Panc1 (cell line): Measurements from ENCODE around the gene HELZ2.

Experiments
- POLR2AphosphoS5 ChIP-seq: IDR thresholded peaks from 2 replicates; pipeline ENCODE4 v1.6.1; 2012; ENCODE audit warnings: mild to moderate bottlenecking, low read depth, low read length, moderate library complexity
- TCF7L2 ChIP-seq: IDR thresholded peaks from 2 replicates; pipeline ENCODE4 v1.6.1; 2011; ENCODE audit warnings: mild to moderate bottlenecking, low read depth, low read length, inconsistent platforms
- TF ChIP-seq, protein P1 (sequence below): fragments of 450-650 bp; IDR thresholded peaks from 2 replicates; pipeline ENCODE4 v1.5.1; 2017; ENCODE audit warnings: mild to moderate bottlenecking
- TF ChIP-seq, protein P2 (sequence below), 2 experiments: IDR thresholded peaks; 2 replicates each; pipeline ENCODE4 v1.6.1; 2011 to 2012; ENCODE audit warnings: low read depth in 2 of 2, control low read depth in 1 of 2, low read length in 1 of 2, mild to moderate bottlenecking in 1 of 2, moderate library complexity in 1 of 2; ENCODE audit not compliant: insufficient read depth in 1 of 2

DNA sequence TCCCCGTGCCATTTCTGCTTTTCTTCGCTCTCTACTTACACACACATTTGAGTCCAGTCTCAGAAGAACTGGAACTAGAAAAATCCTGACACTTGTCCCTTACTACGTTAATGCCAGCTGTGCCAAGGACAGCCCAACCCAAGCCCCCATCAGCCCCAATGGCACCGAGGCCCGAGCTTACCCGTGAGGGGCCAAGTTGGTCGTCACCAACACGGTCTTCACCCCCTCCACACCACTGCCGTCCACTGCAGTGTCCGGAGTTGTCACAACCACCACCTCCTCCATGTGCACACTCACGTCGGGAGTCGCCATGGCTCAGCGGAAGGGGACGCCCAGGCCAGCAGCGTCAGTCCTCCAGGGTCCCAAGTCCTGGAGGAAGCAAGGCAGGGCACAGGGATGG, 45.0 kb upstream of the HELZ2 start:
- TF ChIP-seq, protein P1, sequence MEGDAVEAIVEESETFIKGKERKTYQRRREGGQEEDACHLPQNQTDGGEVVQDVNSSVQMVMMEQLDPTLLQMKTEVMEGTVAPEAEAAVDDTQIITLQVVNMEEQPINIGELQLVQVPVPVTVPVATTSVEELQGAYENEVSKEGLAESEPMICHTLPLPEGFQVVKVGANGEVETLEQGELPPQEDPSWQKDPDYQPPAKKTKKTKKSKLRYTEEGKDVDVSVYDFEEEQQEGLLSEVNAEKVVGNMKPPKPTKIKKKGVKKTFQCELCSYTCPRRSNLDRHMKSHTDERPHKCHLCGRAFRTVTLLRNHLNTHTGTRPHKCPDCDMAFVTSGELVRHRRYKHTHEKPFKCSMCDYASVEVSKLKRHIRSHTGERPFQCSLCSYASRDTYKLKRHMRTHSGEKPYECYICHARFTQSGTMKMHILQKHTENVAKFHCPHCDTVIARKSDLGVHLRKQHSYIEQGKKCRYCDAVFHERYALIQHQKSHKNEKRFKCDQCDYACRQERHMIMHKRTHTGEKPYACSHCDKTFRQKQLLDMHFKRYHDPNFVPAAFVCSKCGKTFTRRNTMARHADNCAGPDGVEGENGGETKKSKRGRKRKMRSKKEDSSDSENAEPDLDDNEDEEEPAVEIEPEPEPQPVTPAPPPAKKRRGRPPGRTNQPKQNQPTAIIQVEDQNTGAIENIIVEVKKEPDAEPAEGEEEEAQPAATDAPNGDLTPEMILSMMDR, result no peak
- TF ChIP-seq POLR2AphosphoS5 (no peak), TCF7L2 (no peak)
- TF ChIP-seq, protein P2, sequence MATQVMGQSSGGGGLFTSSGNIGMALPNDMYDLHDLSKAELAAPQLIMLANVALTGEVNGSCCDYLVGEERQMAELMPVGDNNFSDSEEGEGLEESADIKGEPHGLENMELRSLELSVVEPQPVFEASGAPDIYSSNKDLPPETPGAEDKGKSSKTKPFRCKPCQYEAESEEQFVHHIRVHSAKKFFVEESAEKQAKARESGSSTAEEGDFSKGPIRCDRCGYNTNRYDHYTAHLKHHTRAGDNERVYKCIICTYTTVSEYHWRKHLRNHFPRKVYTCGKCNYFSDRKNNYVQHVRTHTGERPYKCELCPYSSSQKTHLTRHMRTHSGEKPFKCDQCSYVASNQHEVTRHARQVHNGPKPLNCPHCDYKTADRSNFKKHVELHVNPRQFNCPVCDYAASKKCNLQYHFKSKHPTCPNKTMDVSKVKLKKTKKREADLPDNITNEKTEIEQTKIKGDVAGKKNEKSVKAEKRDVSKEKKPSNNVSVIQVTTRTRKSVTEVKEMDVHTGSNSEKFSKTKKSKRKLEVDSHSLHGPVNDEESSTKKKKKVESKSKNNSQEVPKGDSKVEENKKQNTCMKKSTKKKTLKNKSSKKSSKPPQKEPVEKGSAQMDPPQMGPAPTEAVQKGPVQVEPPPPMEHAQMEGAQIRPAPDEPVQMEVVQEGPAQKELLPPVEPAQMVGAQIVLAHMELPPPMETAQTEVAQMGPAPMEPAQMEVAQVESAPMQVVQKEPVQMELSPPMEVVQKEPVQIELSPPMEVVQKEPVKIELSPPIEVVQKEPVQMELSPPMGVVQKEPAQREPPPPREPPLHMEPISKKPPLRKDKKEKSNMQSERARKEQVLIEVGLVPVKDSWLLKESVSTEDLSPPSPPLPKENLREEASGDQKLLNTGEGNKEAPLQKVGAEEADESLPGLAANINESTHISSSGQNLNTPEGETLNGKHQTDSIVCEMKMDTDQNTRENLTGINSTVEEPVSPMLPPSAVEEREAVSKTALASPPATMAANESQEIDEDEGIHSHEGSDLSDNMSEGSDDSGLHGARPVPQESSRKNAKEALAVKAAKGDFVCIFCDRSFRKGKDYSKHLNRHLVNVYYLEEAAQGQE (IDR thresholded peaks at IDR 0.05; ENCODE audit: insufficient read depth in 1 of 2, low read depth in 2 of 2, low read length in 1 of 2), result no peak
